ENCODE data around the gene ATPAF2. TPM values are rescaled to one million over a fixed set of nuclear protein-coding genes. Genes with fewer than 3 reads are reported as not detected.

The ATPAF2 gene
- total and polyA plus RNA-seq, 7 donors, result 10.3 to 28.8 (median 19.7) TPM

DNA sequence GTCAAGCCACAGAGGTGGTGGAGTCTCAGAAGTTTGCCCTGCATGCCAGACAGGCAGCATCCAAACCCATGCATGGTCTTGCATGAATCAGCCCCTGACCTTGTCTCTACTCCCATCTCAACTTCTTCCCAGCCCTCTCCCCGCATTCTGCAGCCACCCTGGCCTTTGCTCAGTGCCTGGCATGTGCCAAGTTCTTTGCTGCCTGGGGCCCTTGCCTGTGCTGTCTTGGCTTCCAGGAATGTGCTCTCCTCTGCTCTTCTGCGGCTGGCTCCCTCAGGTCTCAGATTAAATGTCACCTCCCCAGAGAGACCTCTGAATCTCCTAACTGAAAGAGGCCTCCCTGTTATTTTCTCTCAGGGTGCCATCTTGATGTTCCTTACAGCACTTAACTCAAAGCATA lies 48.7 kb downstream of the ATPAF2 start:
- intact Hi-C loops (cut with DNase I), result no loop called here
- no peak for TF ChIP-seq EP300 (IDR thresholded peaks at IDR 0.05)
- no peak for TF ChIP-seq POLR2A (IDR thresholded peaks at IDR 0.05)
- no peak for TF ChIP-seq CTCF (IDR thresholded peaks at IDR 0.05)
- TF ChIP-seq POLR2AphosphoS5 (IDR thresholded peaks at IDR 0.05), result no peak
- Histone ChIP-seq H3K27me3 (no peaks in the 10 kb centered on the region), H3K9me3 (no peaks in the 10 kb centered on the region), H3K36me3 (peaks cover 0 to 10% (median 0%) of the 10 kb centered on the region in 4 donors), H3K27ac (no peak overlapping the region), H3K4me1 (no peaks in the 10 kb centered on the region), H3K4me3 (no peak overlapping the region)
- no peak for DNase-seq
- WGBS, 2 donors, result 91 to 93% methylated on average over 2 of the region's 2 CpGs

DNA sequence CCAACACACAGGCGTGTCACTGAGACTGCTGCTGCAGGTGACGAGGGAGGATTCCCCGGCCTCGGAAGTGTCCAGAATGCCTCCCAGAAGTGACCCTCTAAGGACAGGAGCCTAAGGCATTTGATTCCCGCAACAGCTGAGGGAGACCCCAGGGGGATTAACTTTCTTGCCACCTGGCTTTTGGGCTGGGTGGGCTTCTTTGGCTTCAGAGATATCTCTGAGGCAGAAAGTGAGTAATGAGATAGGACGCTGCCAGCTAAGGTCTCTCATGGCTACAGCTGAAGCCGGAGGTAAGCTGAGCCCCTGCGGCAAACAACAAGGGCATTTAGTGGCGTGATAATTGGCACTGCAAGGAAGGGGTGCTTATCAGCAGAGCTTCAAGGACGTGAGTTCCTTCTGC lies 49.4 kb downstream of the ATPAF2 start:
- Histone ChIP-seq H3K4me1 (no peaks in the 10 kb centered on the region), H3K4me3 (no peak overlapping the region), H3K9me3 (no peaks in the 10 kb centered on the region), H3K36me3 (peaks cover 0 to 10% (median 0%) of the 10 kb centered on the region in 4 donors), H3K27me3 (no peaks in the 10 kb centered on the region), H3K27ac (no peak overlapping the region)
- DNase-seq, result no peak
- TF ChIP-seq EP300 (IDR thresholded peaks at IDR 0.05), result no peak
- no peak for TF ChIP-seq POLR2AphosphoS5 (IDR thresholded peaks at IDR 0.05)
- TF ChIP-seq POLR2A (IDR thresholded peaks at IDR 0.05), result no peak
- no peak for TF ChIP-seq CTCF (IDR thresholded peaks at IDR 0.05)
- intact Hi-C loops (cut with DNase I), result no loop called here
- 81 to 89% methylated on average over 10 of the region's 10 CpGs for WGBS, 2 donors

DNA sequence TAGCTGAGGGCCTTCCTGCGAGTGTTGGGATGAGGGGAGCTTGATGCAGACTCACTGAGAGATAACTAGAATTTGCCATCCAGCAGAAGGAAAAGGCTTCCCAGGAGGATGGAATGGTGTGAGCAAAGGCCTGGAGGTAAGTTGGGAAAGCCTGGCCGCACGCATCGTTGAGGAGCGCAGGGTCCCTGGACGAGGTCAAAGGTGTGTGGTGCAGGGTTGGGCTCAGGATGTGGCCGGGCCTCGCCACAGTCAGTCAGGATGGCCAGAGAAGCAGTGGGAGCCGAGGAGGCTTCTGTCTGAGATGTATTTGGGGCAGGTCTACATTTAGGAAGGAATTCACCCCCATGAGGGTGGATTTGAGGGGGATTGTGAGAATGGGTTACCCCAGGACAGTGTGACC lies 49.9 kb downstream of the ATPAF2 start:
- H3K27me3 ChIP-seq, result no peaks in the 10 kb centered on the region
- no peak for DNase-seq
- WGBS, 2 donors, result 92 to 94% methylated on average over 9 of the region's 9 CpGs
- H3K36me3 ChIP-seq, result peaks cover 0 to 10% (median 0%) of the 10 kb centered on the region in 4 donors
- no peaks in the 10 kb centered on the region for H3K9me3 ChIP-seq
- no peak overlapping the region for H3K27ac ChIP-seq
- H3K4me3 ChIP-seq, result no peak overlapping the region
- TF ChIP-seq POLR2AphosphoS5 (IDR thresholded peaks at IDR 0.05) (no peak), CTCF (IDR thresholded peaks at IDR 0.05) (no peak), EP300 (IDR thresholded peaks at IDR 0.05) (no peak), POLR2A (IDR thresholded peaks at IDR 0.05) (no peak)
- H3K4me1 ChIP-seq, result no peaks in the 10 kb centered on the region
- intact Hi-C loops (cut with DNase I), result no loop called here

DNA sequence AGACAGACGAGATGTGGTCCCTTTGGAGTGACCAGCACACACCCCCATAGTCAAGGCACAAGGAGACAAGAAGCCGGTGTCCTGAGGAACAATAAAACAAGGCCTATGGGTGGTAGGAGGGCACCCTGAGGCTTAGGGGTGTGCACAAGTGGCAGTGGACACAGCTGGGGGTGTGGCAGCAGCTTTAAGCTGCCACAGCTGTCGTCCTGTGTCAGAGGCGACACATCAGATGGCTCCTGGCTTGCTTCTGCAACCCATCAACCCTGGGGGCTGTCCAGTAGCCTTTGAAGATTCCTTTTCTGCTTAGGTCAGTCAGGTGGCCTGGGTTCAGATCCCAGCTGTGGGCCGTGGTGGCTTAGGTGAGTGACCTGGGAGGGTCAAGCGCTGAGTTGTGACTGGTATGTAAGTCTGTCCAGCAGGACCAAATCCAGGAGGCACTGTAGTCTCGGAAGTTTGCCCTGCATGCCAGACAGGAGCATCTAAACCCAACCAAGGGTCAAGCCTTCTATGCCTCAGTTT lies 50.5 kb downstream of the ATPAF2 start:
- no peak for TF ChIP-seq POLR2AphosphoS5 (IDR thresholded peaks at IDR 0.05)
- no peak for TF ChIP-seq EP300 (IDR thresholded peaks at IDR 0.05)
- no peak for TF ChIP-seq CTCF (IDR thresholded peaks at IDR 0.05)
- Histone ChIP-seq H3K27me3 (no peaks in the 10 kb centered on the region), H3K4me1 (no peaks in the 10 kb centered on the region), H3K4me3 (no peak overlapping the region), H3K27ac (no peak overlapping the region), H3K9me3 (no peaks in the 10 kb centered on the region), H3K36me3 (peaks cover 0 to 10% (median 0%) of the 10 kb centered on the region in 4 donors)
- no peak for DNase-seq
- WGBS, 2 donors, result 84 to 90% methylated on average over 7 of the region's 7 CpGs
- intact Hi-C loops (cut with DNase I), result no loop called here

DNA sequence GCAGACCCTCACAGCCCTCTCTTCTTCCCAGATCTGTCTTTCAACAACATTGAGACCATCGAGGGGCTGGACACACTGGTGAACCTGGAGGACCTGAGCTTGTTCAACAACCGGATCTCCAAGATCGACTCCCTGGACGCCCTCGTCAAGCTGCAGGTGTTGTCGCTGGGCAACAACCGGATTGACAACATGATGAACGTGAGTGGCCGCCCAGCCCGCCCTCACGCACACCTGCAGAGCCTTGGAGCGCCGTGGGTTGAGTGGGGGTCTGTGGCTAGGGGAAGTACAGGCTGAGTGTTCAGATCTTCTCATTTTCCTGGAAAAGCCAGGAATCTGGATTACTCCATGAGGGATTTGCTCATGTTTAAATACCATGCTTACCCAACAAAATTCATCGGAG lies 51.1 kb downstream of the ATPAF2 start:
- intact Hi-C loops (cut with DNase I), result no loop called here
- Histone ChIP-seq H3K36me3 (peaks cover 0 to 10% (median 0%) of the 10 kb centered on the region in 4 donors), H3K27me3 (no peaks in the 10 kb centered on the region), H3K4me3 (no peak overlapping the region), H3K9me3 (no peaks in the 10 kb centered on the region), H3K27ac (no peak overlapping the region), H3K4me1 (no peaks in the 10 kb centered on the region)
- 45 to 71% methylated on average over 14 of the region's 14 CpGs for WGBS, 2 donors
- no peak for DNase-seq
- TF ChIP-seq CTCF (IDR thresholded peaks at IDR 0.05) (no peak), POLR2AphosphoS5 (IDR thresholded peaks at IDR 0.05) (no peak), POLR2A (IDR thresholded peaks at IDR 0.05) (no peak), EP300 (IDR thresholded peaks at IDR 0.05) (no peak)

All from sigmoid colon (tissue), 7 donors.